ENCODE data around the gene DDX31.

DNA sequence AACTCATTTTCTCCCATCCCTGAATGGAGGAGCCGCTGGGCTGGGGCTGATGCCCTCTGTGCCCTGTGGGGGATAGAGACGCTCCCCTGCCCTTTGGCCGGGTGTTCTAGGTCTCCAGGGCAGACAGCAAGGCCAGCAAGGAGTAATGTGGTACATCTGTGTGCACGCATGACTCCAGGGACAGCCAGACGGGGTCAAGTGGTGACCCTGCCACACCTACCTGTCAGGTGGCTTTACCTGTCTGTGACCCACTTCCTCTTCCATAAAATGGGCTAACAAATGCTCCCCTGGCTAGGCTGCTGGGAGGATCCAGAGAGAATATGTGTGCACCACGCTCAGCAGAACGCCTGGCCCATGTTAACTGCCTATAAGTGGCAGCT lies 122.7 kb downstream of the DDX31 start:
- TF ChIP-seq EZH2 (IDR thresholded peaks at IDR 0.05; ENCODE audit: borderline replicate concordance) (no peak), CTCF (IDR thresholded peaks at IDR 0.05; ENCODE audit: poor library complexity) (no peak)

Data from hepatocyte (in vitro differentiated cells).